Neural progenitor cell (in vitro differentiated cells): ENCODE measurements around the gene FBXO34.

Source experiments
- EZH2 ChIP-seq: fragments of 200-600 bp; sonication (generic); IDR thresholded peaks from 2 replicates; pipeline ENCODE4 v1.6.1; 2017; ENCODE audit warnings: antibody characterized with exemption, mild to moderate bottlenecking, moderate library complexity
- EZH2phosphoT487 ChIP-seq: fragments of 200-600 bp; sonication (generic); IDR thresholded peaks from 2 replicates; pipeline ENCODE4 v1.6.1; 2017; ENCODE audit warnings: antibody characterized with exemption
- TF ChIP-seq, protein P1 (sequence below): fragments of 200-600 bp; sonication (generic); IDR thresholded peaks from 2 replicates; pipeline ENCODE4 v1.5.1; 2017; ENCODE audit warnings: antibody characterized with exemption, mild to moderate bottlenecking

DNA sequence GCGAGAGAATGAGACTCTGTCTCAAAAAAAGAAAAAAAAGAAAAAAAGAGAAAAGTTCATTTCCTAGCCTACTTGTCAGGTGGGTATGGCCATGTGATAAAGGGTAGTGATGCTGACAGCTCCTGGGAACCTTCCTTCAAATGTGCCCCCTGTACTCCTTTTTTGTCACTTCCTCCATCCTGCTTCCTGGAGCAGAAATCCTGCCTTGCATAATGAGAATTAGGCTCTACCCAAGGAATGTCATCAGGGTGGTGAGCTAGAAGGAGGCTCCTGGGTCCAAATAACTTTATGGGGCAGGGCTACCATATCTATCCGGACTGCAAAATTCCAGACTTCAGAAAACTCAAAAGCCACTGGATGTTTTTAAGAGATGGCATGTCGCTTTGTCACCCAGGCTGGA is 27.8 kb upstream of the FBXO34 start:
- TF ChIP-seq, protein P1, sequence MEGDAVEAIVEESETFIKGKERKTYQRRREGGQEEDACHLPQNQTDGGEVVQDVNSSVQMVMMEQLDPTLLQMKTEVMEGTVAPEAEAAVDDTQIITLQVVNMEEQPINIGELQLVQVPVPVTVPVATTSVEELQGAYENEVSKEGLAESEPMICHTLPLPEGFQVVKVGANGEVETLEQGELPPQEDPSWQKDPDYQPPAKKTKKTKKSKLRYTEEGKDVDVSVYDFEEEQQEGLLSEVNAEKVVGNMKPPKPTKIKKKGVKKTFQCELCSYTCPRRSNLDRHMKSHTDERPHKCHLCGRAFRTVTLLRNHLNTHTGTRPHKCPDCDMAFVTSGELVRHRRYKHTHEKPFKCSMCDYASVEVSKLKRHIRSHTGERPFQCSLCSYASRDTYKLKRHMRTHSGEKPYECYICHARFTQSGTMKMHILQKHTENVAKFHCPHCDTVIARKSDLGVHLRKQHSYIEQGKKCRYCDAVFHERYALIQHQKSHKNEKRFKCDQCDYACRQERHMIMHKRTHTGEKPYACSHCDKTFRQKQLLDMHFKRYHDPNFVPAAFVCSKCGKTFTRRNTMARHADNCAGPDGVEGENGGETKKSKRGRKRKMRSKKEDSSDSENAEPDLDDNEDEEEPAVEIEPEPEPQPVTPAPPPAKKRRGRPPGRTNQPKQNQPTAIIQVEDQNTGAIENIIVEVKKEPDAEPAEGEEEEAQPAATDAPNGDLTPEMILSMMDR = no peak
- no peak for TF ChIP-seq EZH2
- TF ChIP-seq EZH2phosphoT487 = no peak
